T-helper 2 cell treated with Interferon-gamma antibody and Interleukin-4, amounts not matched to agents 100 ng/mL and 5 ng/mL, for 36 hours (primary cell): ENCODE results near the gene IL1RAPL1. TPM values are rescaled to one million over a fixed set of nuclear protein-coding genes. Genes with fewer than 3 reads are reported as not detected.

Experiments used
- intact Hi-C: fragments of 100-400 bp; cut with micrococcal nuclease; formaldehyde crosslinking; loops from one replicate; pipeline ENCODE4 v1.15.1; 2023
- total RNA-seq: library from RNA; stranded (reverse); gene quantifications from 2 replicates; pipeline ENCODE4 v1.2.3, GENCODE V29; 2022

IL1RAPL1 gene
- total RNA-seq, 1 donor from 2014 or later: not detected

GRCh38 chrX:29407357-29407756 is 820.1 kb downstream of the IL1RAPL1 start:
- intact Hi-C loops: no loop called here

GRCh38 chrX:29419774-29420553 is 832.7 kb downstream of the IL1RAPL1 start:
- intact Hi-C loops: no loop called here

- intact Hi-C loops: no loop called here
These were observed 834.8 kb downstream of the IL1RAPL1 start for GRCh38 chrX:29422034-29422433.

- intact Hi-C loops: no loop called here
These were observed 844.6 kb downstream of the IL1RAPL1 start for GRCh38 chrX:29431895-29432294.

GRCh38 chrX:29432534-29432933 is 845.3 kb downstream of the IL1RAPL1 start:
- intact Hi-C loops: no loop called here

GRCh38 chrX:29434939-29435338 is 847.7 kb downstream of the IL1RAPL1 start:
- intact Hi-C loops: no loop called here

- intact Hi-C loops: no loop called here
These were observed 848.1 kb downstream of the IL1RAPL1 start for GRCh38 chrX:29435396-29435795.

GRCh38 chrX:29447867-29448266 is 860.6 kb downstream of the IL1RAPL1 start:
- intact Hi-C loops: no loop called here

- intact Hi-C loops: no loop called here
These were observed 866.1 kb downstream of the IL1RAPL1 start for GRCh38 chrX:29453333-29453732.

GRCh38 chrX:29455702-29456101 is 868.5 kb downstream of the IL1RAPL1 start:
- intact Hi-C loops: no loop called here

GRCh38 chrX:29461039-29461438 is 873.8 kb downstream of the IL1RAPL1 start:
- intact Hi-C loops: no loop called here

- intact Hi-C loops: no loop called here
These were observed 879.2 kb downstream of the IL1RAPL1 start for GRCh38 chrX:29466456-29466855.

GRCh38 chrX:29468911-29469494 is 881.8 kb downstream of the IL1RAPL1 start:
- intact Hi-C loops: no loop called here

- intact Hi-C loops: no loop called here
These were observed 882.8 kb downstream of the IL1RAPL1 start for GRCh38 chrX:29470030-29470429.

- intact Hi-C loops: no loop called here
These were observed 884.6 kb downstream of the IL1RAPL1 start for GRCh38 chrX:29471829-29472228.

GRCh38 chrX:29477878-29478277 is 890.6 kb downstream of the IL1RAPL1 start:
- intact Hi-C loops: no loop called here

- intact Hi-C loops: no loop called here
These were observed 891.3 kb downstream of the IL1RAPL1 start for GRCh38 chrX:29478336-29479069.

GRCh38 chrX:29487214-29487613 is 900.0 kb downstream of the IL1RAPL1 start:
- intact Hi-C loops: no loop called here

GRCh38 chrX:29487714-29488113 is 900.5 kb downstream of the IL1RAPL1 start:
- intact Hi-C loops: no loop called here

GRCh38 chrX:29488919-29489318 is 901.7 kb downstream of the IL1RAPL1 start:
- intact Hi-C loops: no loop called here

GRCh38 chrX:29490606-29491005 is 903.4 kb downstream of the IL1RAPL1 start:
- intact Hi-C loops: no loop called here

GRCh38 chrX:29491659-29492058 is 904.4 kb downstream of the IL1RAPL1 start:
- intact Hi-C loops: no loop called here
